ENCODE results near the gene PIGBOS1. TPM values are rescaled to one million over a fixed set of nuclear protein-coding genes. Genes with fewer than 3 reads are reported as not detected.

PIGBOS1 gene
- total and polyA plus RNA-seq, 4 donors: 4.7 to 14.3 (median 7.2) TPM

- no peaks in the 10 kb centered on the region for H3K9me3 ChIP-seq (ENCODE audit: control insufficient read depth in 4 of 4, low read length in 3 of 4)
- no peak overlapping the region for H3K9ac ChIP-seq (ENCODE audit: low read depth in 1 of 2, low read length in 2 of 2)
- no peak overlapping the region for H3K4me3 ChIP-seq (ENCODE audit: low read depth in 1 of 3, low read length in 3 of 3)
- TF ChIP-seq EGR1 (IDR thresholded peaks at IDR 0.05; ENCODE audit: low read depth in 2 of 2) (no peak), HNF4A (conservative IDR thresholded peaks at IDR 0.05) (no peak), TAF1 (conservative IDR thresholded peaks at IDR 0.05) (no peak), ATF3 (IDR thresholded peaks at IDR 0.05) (no peak), YY1 (IDR thresholded peaks at IDR 0.05) (no peak), GABPA (IDR thresholded peaks at IDR 0.05 in 1 of 2, conservative IDR thresholded peaks at IDR 0.05 in 1 of 2) (no peak), JUND (IDR thresholded peaks at IDR 0.05) (no peak), NR2F2 (IDR thresholded peaks at IDR 0.05) (no peak), RXRA (IDR thresholded peaks at IDR 0.05) (no peak), CTCF (IDR thresholded peaks at IDR 0.05; ENCODE audit: low read depth, low read length, missing input control) (no peak), HNF4G (IDR thresholded peaks at IDR 0.05) (no peak), SP1 (IDR thresholded peaks at IDR 0.05) (no peak), FOXA1 (IDR thresholded peaks at IDR 0.05) (no peak), RAD21 (IDR thresholded peaks at IDR 0.05) (no peak), FOXA2 (IDR thresholded peaks at IDR 0.05) (no peak)
- TF ChIP-seq, protein P1, sequence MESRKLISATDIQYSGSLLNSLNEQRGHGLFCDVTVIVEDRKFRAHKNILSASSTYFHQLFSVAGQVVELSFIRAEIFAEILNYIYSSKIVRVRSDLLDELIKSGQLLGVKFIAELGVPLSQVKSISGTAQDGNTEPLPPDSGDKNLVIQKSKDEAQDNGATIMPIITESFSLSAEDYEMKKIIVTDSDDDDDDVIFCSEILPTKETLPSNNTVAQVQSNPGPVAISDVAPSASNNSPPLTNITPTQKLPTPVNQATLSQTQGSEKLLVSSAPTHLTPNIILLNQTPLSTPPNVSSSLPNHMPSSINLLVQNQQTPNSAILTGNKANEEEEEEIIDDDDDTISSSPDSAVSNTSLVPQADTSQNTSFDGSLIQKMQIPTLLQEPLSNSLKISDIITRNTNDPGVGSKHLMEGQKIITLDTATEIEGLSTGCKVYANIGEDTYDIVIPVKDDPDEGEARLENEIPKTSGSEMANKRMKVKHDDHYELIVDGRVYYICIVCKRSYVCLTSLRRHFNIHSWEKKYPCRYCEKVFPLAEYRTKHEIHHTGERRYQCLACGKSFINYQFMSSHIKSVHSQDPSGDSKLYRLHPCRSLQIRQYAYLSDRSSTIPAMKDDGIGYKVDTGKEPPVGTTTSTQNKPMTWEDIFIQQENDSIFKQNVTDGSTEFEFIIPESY (IDR thresholded peaks at IDR 0.05): no peak
- TF ChIP-seq, protein P2, sequence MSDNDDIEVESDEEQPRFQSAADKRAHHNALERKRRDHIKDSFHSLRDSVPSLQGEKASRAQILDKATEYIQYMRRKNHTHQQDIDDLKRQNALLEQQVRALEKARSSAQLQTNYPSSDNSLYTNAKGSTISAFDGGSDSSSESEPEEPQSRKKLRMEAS (IDR thresholded peaks at IDR 0.05): no peak
- TF ChIP-seq, protein P3, sequence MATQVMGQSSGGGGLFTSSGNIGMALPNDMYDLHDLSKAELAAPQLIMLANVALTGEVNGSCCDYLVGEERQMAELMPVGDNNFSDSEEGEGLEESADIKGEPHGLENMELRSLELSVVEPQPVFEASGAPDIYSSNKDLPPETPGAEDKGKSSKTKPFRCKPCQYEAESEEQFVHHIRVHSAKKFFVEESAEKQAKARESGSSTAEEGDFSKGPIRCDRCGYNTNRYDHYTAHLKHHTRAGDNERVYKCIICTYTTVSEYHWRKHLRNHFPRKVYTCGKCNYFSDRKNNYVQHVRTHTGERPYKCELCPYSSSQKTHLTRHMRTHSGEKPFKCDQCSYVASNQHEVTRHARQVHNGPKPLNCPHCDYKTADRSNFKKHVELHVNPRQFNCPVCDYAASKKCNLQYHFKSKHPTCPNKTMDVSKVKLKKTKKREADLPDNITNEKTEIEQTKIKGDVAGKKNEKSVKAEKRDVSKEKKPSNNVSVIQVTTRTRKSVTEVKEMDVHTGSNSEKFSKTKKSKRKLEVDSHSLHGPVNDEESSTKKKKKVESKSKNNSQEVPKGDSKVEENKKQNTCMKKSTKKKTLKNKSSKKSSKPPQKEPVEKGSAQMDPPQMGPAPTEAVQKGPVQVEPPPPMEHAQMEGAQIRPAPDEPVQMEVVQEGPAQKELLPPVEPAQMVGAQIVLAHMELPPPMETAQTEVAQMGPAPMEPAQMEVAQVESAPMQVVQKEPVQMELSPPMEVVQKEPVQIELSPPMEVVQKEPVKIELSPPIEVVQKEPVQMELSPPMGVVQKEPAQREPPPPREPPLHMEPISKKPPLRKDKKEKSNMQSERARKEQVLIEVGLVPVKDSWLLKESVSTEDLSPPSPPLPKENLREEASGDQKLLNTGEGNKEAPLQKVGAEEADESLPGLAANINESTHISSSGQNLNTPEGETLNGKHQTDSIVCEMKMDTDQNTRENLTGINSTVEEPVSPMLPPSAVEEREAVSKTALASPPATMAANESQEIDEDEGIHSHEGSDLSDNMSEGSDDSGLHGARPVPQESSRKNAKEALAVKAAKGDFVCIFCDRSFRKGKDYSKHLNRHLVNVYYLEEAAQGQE (IDR thresholded peaks at IDR 0.05): no peak
- H3K36me3 ChIP-seq (ENCODE audit: control insufficient read depth in 4 of 4, insufficient read depth in 3 of 4, low read depth in 1 of 4, low read length in 3 of 4): no peaks in the 10 kb centered on the region
- no peaks in the 10 kb centered on the region for H3K4me1 ChIP-seq (ENCODE audit: control insufficient read depth in 4 of 4, insufficient read depth in 4 of 4, low read length in 3 of 4)
- no peaks in the 10 kb centered on the region for H3K27me3 ChIP-seq (ENCODE audit: control insufficient read depth in 4 of 4, insufficient read depth in 4 of 4, low read length in 3 of 4)
- no peak for DNase-seq (ENCODE audit: low spot score)
- H3K27ac ChIP-seq (ENCODE audit: low read depth in 1 of 2, low read length in 2 of 2): no peak overlapping the region
Measured at GRCh38 chr15:55297315-55297714, 21.6 kb downstream of the PIGBOS1 start.
